Glomerular visceral epithelial cell (primary cell): ENCODE results near the gene CASR.

Experiments used
- DNase-seq: peaks from one replicate; pipeline ENCODE4 v3.0.0-alpha.2; 2016; ENCODE audit errors: extremely low spot score

The CASR gene

DNA sequence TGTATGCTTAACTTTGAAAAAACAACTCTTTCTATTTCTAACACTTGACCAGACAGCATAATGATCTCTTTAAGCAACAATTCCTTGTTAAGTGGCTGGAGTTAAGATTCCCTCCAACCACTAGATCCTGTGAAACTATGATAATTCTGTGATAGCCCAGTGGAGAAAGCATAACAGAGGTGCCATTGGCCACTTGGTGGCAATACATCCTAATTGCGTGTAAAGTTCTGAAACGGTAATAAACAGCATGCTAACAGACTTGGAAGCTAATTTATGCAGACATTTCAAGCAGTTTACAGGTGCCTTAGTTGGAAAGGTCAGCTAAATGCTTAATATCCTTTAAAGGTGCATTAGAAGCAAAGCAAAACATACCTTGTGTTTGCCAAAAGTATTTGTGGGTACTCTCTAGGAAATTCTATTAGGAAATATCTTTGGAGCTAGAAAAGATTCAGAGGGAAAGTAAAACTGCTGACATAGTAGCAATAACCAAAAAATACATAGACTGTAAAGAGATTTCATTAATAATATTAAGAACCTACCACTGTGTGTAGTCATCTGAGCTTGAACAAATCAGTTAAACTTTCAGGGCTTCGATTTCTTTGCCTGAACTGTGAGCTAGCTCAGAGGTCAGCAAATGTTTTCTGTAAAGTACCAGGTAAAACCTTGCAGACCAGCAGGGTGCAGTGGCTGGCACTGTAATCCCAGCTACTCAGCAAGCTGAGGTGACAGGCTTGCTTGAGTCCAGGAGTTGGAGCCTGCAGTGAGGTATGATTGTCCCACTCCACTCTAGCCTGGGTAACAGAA is 122.6 kb downstream of the CASR start:
- peak; percentile 5 for DNase-seq

DNA sequence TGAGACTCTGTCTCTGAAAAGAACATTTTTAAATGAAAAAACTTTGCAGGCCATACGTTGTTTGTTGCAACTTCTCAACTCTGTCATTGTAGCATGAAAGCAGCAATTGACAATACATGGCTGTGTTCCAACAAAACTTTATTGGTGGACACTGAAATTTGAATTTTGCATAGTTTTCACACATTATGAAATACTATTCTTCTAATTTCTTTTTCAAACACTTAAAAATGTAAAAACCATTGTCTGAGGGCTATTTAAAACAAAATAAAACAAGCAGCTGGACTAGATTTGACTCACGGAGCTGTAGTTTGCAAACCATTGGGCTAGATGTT is 123.1 kb downstream of the CASR start:
- DNase-seq = no peak

DNA sequence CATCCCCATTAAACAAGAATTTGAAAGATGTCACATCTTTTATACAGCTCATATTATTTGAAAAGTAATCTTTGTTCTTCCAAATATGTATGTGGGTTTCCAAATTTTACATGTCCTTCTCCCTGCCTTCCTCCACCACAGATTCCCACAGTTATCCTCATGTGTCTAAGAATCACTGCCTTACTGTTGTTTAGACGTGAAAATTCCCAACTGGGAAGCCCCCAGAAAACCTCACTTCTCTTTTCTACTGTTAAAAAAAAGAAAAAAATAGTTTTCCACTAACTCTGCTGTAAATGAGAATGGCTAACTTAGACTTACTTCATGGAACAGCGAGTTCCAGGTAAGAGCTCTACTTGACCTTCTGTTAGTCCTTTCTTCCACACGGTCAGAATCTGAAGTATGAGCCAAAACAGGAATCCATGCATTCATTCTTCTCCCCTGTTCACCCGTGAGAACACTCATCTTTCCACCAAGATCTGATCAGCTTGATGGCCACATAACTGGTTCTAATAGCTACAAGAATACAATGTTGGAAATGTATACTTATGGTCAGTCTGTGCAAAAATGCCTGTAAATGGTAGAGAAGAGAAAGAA is 123.7 kb downstream of the CASR start:
- DNase-seq = no peak

DNA sequence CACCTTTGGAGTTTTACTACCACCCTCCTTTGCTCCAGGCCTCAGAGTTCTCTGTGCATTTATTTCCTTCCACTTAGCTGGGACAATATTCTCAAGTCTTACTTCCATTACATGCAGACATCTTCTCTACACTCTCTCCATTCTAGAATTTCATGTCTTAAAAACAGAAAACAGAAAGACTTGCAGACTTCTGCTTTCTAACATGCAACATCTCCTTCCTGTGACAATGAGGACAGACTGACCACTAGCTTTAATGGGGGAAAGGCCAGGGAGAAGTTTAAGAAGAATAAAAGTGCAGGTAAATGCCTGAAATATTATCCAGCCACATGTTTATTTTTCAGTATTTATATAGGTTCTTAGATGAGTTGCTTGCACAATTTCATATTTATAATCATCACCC is 124.5 kb downstream of the CASR start:
- no peak for DNase-seq

DNA sequence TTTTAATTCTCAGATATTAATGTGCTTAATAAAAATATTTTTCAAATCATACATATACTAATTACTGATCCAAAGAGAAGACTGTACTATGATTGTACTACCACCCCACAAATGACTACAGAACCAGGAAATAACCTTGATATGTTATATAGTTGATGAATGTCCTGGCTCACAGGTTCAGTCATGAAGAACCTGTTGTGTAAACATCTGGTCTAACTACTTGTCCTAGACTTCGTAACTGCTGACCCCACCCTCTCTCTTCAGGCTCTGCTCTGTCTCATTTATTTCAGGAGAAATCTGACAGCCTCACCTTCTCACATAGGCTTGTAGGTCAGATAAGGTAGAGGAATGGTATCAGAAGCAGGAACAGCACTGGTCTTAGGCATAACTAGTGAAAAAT is 126.9 kb downstream of the CASR start:
- DNase-seq = no peak

DNA sequence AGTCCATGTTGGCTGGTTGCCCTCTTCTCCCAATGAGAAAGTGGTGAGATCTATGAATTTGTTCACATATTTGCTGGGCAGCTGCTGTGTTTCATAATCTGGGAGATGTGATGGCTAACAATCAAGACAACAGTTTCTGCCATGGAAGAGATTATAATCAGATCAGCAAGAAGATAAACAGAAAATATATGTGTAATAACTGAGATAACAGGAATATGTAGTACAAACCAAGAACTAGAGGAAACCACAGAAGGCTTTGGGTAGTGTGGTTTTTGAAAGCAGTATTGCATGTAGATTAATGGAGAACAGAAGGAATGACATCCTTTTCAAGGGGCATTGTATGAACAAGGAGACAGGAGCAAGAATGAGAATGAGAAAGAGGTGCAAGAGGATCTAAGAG is 129.4 kb downstream of the CASR start:
- DNase-seq = no peak

DNA sequence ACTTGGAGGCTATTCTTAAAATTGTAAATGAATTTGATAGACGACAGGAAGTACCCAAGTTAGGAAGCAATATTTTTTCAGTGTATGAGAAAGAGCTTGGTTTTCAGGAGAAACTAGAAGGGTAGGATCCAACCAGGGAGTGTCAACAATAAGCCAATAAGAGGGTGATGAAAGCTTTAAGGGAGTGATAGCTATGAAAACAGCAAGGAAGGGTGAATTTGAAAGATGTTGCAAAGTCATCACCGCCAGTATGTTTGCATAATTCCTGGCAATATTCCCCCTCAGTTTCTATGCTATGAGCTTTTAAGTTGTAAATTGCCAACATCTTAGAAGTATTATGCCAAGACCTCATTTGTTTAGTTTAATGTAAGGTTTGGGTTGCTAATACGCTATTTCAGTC is 129.8 kb downstream of the CASR start:
- no peak for DNase-seq

DNA sequence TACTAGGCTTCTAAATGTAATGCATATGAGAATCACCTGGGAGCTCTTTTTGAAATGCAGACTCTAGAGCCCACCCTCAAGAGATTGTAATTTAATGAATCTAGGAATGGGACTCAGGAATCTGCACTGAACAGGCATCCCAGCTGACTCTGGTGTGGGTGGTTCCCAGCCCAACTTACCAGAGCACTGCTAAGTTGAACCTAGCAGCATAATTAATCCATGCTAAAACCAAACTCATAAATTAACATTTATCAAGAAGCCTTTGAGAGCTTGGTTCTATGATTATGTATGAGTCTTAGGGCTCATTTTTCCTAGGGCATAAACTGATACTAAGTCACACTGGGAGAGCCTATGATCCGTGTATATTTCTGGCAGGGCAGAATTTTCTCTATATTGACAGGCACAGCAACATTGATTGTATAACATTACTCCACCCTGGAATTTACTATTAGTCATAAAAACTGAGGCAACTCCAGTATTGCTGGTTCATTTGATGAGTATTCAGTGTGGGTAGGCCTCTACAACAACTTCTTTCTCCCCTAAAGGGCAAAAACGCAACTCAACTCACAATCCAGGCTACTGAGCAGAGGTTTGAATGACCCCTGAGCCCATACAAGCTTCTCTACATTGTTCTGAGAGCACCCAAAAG is 130.9 kb downstream of the CASR start:
- no peak for DNase-seq

DNA sequence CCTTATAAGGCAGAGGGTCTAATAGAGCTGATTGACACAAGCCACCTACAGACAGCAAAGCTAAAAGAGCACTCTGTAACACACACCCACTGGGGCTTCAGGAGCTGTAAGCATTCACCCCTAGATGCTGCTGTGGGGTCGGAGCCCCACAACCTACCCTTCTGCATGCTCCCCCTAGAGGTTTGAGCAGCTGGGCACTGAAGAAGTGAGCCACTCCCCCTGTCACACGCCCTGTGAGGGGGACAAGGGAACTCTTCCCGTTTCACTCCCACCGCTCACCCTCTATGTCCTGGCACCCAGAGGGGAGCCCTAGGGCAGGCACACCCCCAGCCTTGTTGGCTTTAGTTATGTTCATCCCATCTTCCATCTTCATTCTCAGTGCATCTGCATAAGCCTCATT is 132.2 kb downstream of the CASR start:
- DNase-seq = no peak

DNA sequence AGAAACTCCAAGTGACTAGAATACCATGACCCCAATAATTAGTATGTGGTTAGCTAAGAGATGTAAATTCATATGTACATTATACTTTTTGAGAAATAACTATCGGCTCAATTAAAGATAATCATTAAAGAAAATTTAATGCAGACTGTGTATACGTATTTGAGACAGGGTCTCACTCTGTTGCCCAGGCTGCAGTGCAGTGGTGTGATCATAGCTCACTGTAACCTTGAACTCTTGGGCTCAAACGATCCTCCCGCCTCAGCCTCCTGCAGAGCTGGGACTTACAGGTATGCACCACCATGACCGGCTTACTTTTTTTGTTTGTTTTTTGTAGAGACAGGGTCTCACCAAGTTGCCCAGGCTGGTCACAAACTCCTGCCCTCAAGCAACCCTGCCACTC is 132.9 kb downstream of the CASR start:
- DNase-seq = no peak

DNA sequence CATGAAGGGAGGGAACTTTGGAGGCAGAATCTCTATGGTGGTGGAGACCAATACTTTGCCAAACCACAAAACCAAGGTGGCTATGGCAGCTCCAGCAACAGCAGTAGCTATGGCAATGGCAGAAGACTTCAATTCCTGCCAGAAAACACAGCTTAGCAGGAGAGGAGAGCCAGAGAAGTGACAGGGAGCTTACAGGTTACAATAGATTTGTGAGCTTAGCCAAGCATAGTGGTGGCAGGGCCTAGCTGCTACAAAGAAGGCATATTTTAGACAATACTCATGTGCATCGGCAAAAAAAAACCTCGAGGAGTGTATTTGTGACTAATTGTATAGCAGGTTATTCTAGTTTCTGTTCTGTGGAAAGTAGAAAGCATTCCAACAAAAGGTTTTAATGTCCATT is 135.2 kb downstream of the CASR start:
- no peak for DNase-seq

DNA sequence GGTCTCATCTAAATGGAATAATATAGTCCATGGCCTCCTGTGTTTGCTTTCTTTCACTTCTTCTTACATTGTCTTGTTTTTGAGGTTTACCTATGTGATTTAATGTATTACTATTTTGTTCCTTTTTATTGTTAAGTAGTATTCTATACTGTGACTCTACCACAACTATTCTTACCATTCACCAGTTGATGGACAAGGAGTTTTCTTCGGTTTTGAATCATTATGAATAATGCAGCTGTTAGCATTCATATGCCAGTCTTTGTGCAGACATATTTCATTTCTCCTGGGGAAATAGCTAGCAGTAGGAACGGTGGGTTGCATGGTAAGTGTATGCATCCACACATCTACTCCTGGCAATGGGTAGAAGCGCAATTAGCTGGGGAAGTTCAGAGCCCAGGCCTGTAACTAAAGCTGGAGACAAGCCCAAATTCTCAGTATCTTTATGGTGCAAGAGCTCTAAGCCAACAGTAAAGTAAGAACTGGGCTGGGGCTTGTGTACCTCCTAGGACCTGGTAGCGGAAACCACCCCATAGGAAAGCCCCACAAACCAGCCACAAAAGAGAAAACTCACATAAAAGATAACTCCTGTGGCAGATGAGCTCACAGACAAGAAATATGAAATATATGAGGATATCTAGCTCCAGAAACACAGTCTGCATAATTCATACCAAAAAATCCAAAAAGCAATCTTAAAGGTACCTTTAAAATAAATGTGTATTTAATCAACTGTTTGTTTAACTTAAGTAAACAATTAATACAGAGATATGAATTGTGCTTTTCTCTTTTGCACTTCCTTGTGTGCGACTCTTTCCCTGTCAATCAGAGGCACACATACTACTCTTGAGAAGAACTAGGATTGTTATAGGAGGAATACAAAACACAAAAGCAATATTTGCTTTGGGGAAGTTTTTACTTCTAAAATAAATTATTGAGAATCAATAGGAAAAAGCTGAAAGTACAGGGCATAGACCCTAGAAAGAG is 138.9 kb downstream of the CASR start:
- no peak for DNase-seq

DNA sequence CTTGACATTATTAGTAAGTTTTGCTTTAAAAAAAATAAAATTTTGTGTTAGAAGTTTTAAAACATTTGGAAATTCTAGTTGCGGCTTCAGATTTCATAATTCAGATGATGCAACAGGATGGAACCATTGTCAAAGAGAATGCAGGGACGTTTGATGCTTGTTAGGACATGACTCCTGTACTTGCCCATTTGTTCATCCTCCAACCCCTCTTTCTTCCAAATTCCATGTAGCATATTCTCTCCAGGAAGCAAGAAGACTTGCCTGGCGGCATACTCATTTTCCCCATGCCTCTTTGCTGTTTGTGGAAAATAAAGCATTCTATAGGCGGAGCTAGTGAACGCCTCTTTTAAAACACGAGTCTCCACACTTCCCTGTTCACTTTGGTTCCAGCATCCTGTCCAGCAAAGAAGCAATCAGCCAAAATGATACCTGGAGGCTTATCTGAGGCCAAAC is 141.4 kb downstream of the CASR start, which contains the start of gene CSTA:
CSTA (plus strand) TSS at position 378 of the 453 bp plus-strand sequence; CDS start at position 423, 45 bp downstream.
- DNase-seq = no peak

DNA sequence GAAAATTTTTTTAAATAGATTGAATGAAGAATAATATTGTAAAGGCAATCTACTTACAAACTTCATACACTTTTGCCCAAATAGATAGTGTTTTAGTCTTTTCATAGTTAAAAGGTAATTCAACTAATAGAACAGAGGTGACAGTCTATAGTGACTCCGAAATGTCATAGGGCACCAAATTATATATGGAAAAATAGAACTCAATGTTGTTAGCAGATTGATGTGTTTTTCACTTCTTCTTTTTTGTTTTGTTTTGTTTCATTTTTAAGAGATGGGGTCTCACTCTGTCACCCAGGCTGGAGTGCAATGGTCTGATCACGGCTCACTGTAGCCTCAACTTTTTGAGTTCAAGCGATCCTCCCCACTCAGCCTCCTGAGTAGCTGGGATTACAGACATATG is 142.3 kb downstream of the CASR start:
- DNase-seq = no peak

DNA sequence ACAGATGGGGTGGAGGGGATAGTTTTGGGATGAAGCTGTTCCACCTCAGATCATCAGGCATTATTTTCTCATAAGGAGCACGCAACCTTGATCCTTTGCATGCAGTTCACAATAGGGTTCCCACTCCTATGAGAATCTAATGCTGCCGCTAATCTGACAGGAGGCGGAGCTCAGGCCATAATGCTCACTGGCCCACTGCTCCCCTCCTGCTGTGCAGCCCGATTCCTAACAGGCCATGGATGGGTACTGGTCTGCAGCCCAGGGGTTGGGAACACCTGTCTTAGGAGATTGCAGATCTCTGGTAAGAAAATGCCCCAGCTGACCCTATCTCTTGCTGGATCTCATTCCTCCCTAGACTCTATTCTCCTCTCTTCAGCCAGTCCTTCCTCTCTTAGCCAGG is 148.4 kb downstream of the CASR start:
- DNase-seq = no peak

DNA sequence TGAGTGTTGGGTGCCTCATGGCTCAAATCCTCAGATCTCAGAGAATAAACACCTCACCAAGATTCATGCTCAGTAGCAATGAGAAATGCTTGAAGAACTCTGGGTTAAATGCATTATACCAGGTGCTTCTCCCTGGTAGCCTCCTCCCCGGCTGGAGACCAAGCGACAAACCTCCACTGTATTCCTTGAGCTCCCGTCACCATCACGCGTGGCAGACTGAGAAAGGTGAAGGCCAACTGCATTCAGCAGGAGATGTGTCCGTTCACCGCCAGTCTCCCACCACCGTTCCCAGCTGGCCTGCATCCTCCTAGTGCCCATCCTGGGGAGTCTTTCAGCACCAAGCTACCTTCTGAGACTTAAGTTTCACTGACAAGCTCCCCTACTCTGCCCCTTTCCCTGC is 149.1 kb downstream of the CASR start:
- no peak for DNase-seq
